H1 (cell line): ENCODE measurements around the gene PDP2. TPM values are rescaled to one million over a fixed set of nuclear protein-coding genes. Genes with fewer than 3 reads are reported as not detected.

ENCODE experiments used
- CTCF ChIA-PET: fragments of 300-600 bp; sonication (Branson Sonifier 250); formaldehyde crosslinking; loops from one replicate; lab custom pipeline; 2021; ENCODE audit not compliant: partially characterized antibody; lab: Charles Lee
- POLR2A ChIA-PET: fragments of 300-600 bp; sonication (Branson Sonifier 250); formaldehyde crosslinking; loops from one replicate; lab custom pipeline; 2021; ENCODE audit warnings: inconsistent platforms; ENCODE audit not compliant: partially characterized antibody; lab: Charles Lee
- DNase-seq, 2 experiments: peaks; one replicate each; pipeline versions ENCODE4 v3.0.0 to v3.0.0-alpha.2; 2010 to 2022; ENCODE audit warnings: low spot score in 2 of 2, low read depth in 1 of 2, mixed read lengths in 1 of 2
- FAIRE-seq: peaks from 2 replicates; lab custom pipeline; 2011; peaks lifted over from hg19 to GRCh38; lab: Jason Lieb, UNC
- H2AFZ ChIP-seq: 2 replicates; pipeline ENCODE4 v1.8.1; 2012; ENCODE audit warnings: low read length, inconsistent platforms
- H2AK5ac ChIP-seq: 2 replicates; pipeline ENCODE4 v1.6.1; 2013; ENCODE audit warnings: low read depth, low read length
- H2BK120ac ChIP-seq: replicated peaks from 2 replicates; pipeline ENCODE3; 2013; ENCODE audit warnings: low read depth, low read length, inconsistent platforms
- H2BK12ac ChIP-seq: 2 replicates; pipeline ENCODE4 v1.6.1; 2013; ENCODE audit warnings: low read depth, low read length
- H2BK15ac ChIP-seq: 2 replicates; pipeline ENCODE4 v1.6.1; 2013; ENCODE audit warnings: low read length
- H2BK20ac ChIP-seq: 2 replicates; pipeline ENCODE4 v1.6.1; 2013; ENCODE audit warnings: low read length
- H2BK5ac ChIP-seq: 2 replicates; pipeline ENCODE4 v1.6.1; 2013; ENCODE audit warnings: low read depth, low read length
- H3K14ac ChIP-seq: 2 replicates; pipeline ENCODE4 v1.6.1; 2013; ENCODE audit warnings: inconsistent platforms; ENCODE audit not compliant: insufficient read length
- H3K18ac ChIP-seq: 2 replicates; pipeline ENCODE4 v1.6.1; 2013; ENCODE audit warnings: low read length; ENCODE audit errors: extremely low read depth
- H3K23ac ChIP-seq: 2 replicates; pipeline ENCODE4 v1.6.1; 2013; ENCODE audit warnings: inconsistent platforms; ENCODE audit not compliant: insufficient read length
- H3K23me2 ChIP-seq: 2 replicates; pipeline ENCODE4 v1.6.1; 2013; ENCODE audit warnings: low read depth, low read length
- H3K27ac ChIP-seq: 2 replicates; pipeline ENCODE4 v1.6.1; 2011; ENCODE audit warnings: low read depth, low read length, inconsistent platforms
- H3K27me3 ChIP-seq, 4 experiments: replicated peaks in 1 of 4; 1 replicate in 1 of 4; 2 replicates in 3 of 4; pipeline versions ENCODE4 v1.6.1 to v1.8.1; 2011 to 2013; ENCODE audit warnings: low read length in 3 of 4, mild to moderate bottlenecking in 3 of 4, inconsistent platforms in 2 of 4, mixed read lengths in 2 of 4, moderate library complexity in 1 of 4; ENCODE audit not compliant: control insufficient read depth in 3 of 4, insufficient read depth in 3 of 4; ENCODE audit errors: extremely low read depth in 1 of 4
- H3K36me3 ChIP-seq, 4 experiments: 2 replicates each; pipeline versions ENCODE4 v1.6.1 to v1.8.1; 2011 to 2013; ENCODE audit warnings: mild to moderate bottlenecking in 4 of 4, low read length in 3 of 4, moderate library complexity in 2 of 4, control low read depth in 1 of 4, inconsistent platforms in 1 of 4; ENCODE audit not compliant: insufficient read depth in 4 of 4, control insufficient read depth in 2 of 4
- H3K4ac ChIP-seq: replicated peaks from 2 replicates; pipeline ENCODE3; 2013; ENCODE audit warnings: low read length, low read depth, mixed read lengths, inconsistent platforms; ENCODE audit not compliant: insufficient read length
- H3K4me1 ChIP-seq, 4 experiments: replicated peaks in 1 of 4; 1 replicate in 1 of 4; 2 replicates in 3 of 4; pipeline versions ENCODE4 v1.6.1 to v1.8.1; 2011 to 2013; ENCODE audit warnings: low read length in 3 of 4, inconsistent platforms in 2 of 4, mixed read lengths in 1 of 4; ENCODE audit not compliant: insufficient read depth in 4 of 4, control insufficient read depth in 3 of 4
- H3K4me2 ChIP-seq, 2 experiments: 2 replicates each; pipeline versions ENCODE4 v1.6.1 to v1.8.1; 2011 to 2013; ENCODE audit warnings: low read depth in 2 of 2, low read length in 2 of 2, control low read depth in 1 of 2, inconsistent platforms in 1 of 2, mild to moderate bottlenecking in 1 of 2; ENCODE audit not compliant: insufficient read depth in 1 of 2
- H3K4me3 ChIP-seq, 4 experiments: fragments of 200-600, 300-600 bp in 1 of 4; sonication (generic), shearing (Covaris generic), sonication (Bioruptor Twin) in 1 of 4; 2 replicates each; pipeline versions ENCODE4 v1.5.1 to v1.8.1; 2011 to 2016; ENCODE audit warnings: low read length in 4 of 4, low read depth in 3 of 4, control low read depth in 2 of 4, inconsistent platforms in 2 of 4, mild to moderate bottlenecking in 2 of 4, mixed read lengths in 1 of 4, moderate library complexity in 1 of 4; ENCODE audit not compliant: insufficient read depth in 2 of 4; ENCODE audit errors: extremely low read depth in 1 of 4
- H3K56ac ChIP-seq: replicated peaks from 2 replicates; pipeline ENCODE3; 2013; ENCODE audit warnings: low read depth, mild to moderate bottlenecking, mixed read lengths, low read length, inconsistent platforms; ENCODE audit not compliant: insufficient read length
- H3K79me1 ChIP-seq: 2 replicates; pipeline ENCODE4 v1.6.1; 2013; ENCODE audit warnings: low read depth, low read length, control low read depth
- H3K79me2 ChIP-seq, 2 experiments: 2 replicates each; pipeline versions ENCODE4 v1.6.1 to v1.8.1; 2012 to 2013; ENCODE audit warnings: low read length in 2 of 2, mild to moderate bottlenecking in 2 of 2, inconsistent platforms in 1 of 2; ENCODE audit not compliant: insufficient read depth in 2 of 2, control insufficient read depth in 1 of 2
- H3K9ac ChIP-seq, 4 experiments: replicated peaks in 1 of 4; 1 replicate in 1 of 4; 2 replicates in 3 of 4; pipeline versions ENCODE4 v1.6.1 to v1.8.1; 2011 to 2013; ENCODE audit warnings: low read depth in 3 of 4, low read length in 3 of 4, control low read depth in 2 of 4, mild to moderate bottlenecking in 2 of 4, moderate library complexity in 2 of 4, inconsistent platforms in 1 of 4; ENCODE audit errors: extremely low read depth in 1 of 4
- H3K9me3 ChIP-seq, 2 experiments: 2 replicates each; pipeline versions ENCODE4 v1.6.1 to v1.8.1; 2012 to 2013; ENCODE audit warnings: mild to moderate bottlenecking in 2 of 2, moderate library complexity in 2 of 2, control low read depth in 1 of 2, inconsistent platforms in 1 of 2, low read depth in 1 of 2, low read length in 1 of 2, mixed read lengths in 1 of 2; ENCODE audit not compliant: insufficient read depth in 2 of 2
- H4K20me1 ChIP-seq, 2 experiments: replicated peaks in 1 of 2; 2 replicates each; pipeline versions ENCODE3 to v1.8.1; 2011 to 2013; ENCODE audit warnings: inconsistent platforms in 2 of 2, low read length in 2 of 2, mild to moderate bottlenecking in 1 of 2; ENCODE audit not compliant: insufficient read depth in 2 of 2, control insufficient read depth in 1 of 2
- H4K5ac ChIP-seq: 2 replicates; pipeline ENCODE4 v1.6.1; 2013; ENCODE audit warnings: low read length, low read depth, mixed read lengths, inconsistent platforms; ENCODE audit not compliant: insufficient read length
- H4K8ac ChIP-seq: 2 replicates; pipeline ENCODE4 v1.8.0; 2013; ENCODE audit warnings: mild to moderate bottlenecking, moderate library complexity, low read length, inconsistent platforms; ENCODE audit not compliant: insufficient read depth; ENCODE audit errors: extremely low read depth
- H4K91ac ChIP-seq: replicated peaks from 2 replicates; pipeline ENCODE3; 2013; ENCODE audit warnings: low read length, mixed read lengths, inconsistent platforms; ENCODE audit not compliant: insufficient read length
- CEBPB ChIP-seq: IDR thresholded peaks from 2 replicates; pipeline ENCODE4 v1.6.1; 2012; ENCODE audit warnings: low read depth, low read length
- MAX ChIP-seq: IDR thresholded peaks from 2 replicates; pipeline ENCODE4 v1.6.1; 2012; ENCODE audit warnings: inconsistent platforms
- POLR2AphosphoS5 ChIP-seq: IDR thresholded peaks from 2 replicates; pipeline ENCODE4 v1.6.1; 2011; ENCODE audit warnings: low read depth, low read length
- RAD21 ChIP-seq, 2 experiments: IDR thresholded peaks in 1 of 2; conservative IDR thresholded peaks in 1 of 2; 2 replicates each; pipeline ENCODE4 v1.6.1; 2011; ENCODE audit warnings: low read depth in 2 of 2, low read length in 2 of 2, improper control_type of control experiment in 1 of 2, inconsistent platforms in 1 of 2, mild to moderate bottlenecking in 1 of 2, moderate library complexity in 1 of 2
- SIN3A ChIP-seq, 2 experiments: IDR thresholded peaks in 1 of 2; conservative IDR thresholded peaks in 1 of 2; 2 replicates each; pipeline ENCODE4 v1.6.1; 2011 to 2012; ENCODE audit warnings: low read length in 2 of 2, improper control_type of control experiment in 1 of 2, low read depth in 1 of 2, mild to moderate bottlenecking in 1 of 2
- TAF7 ChIP-seq: optimal IDR thresholded peaks from 2 replicates; pipeline ENCODE3; 2011; ENCODE audit warnings: low read depth, mild to moderate bottlenecking, inconsistent platforms, low read length, moderate library complexity, borderline replicate concordance
- TCF12 ChIP-seq: IDR thresholded peaks from 2 replicates; pipeline ENCODE4 v1.6.1; 2011; ENCODE audit warnings: low read depth, mild to moderate bottlenecking, low read length
- TEAD4 ChIP-seq: IDR thresholded peaks from 2 replicates; pipeline ENCODE4 v1.6.1; 2012; ENCODE audit warnings: low read depth, low read length, inconsistent platforms, mixed read lengths
- YY1 ChIP-seq: IDR thresholded peaks from 2 replicates; pipeline ENCODE4 v1.6.1; 2011; ENCODE audit warnings: low read depth, mild to moderate bottlenecking, low read length
- WGBS, 2 experiments: shearing (Covaris generic) in 1 of 2; methylation state at CpG; one replicate each; pipeline versions ENCODE4 v1.1.6 to v1.1.7; 2013 to 2015; ENCODE audit warnings: low lambda C conversion rate in 2 of 2, mixed read lengths in 2 of 2, inconsistent platforms in 1 of 2, low coverage in 1 of 2, missing lambda C conversion rate in 1 of 2; ENCODE audit not compliant: insufficient replicate concordance in 2 of 2, insufficient coverage in 1 of 2, insufficient read length in 1 of 2; ENCODE audit errors: extremely low coverage in 1 of 2, missing lambda C conversion rate in 1 of 2; 5-methylcytosine and 5-hydroxymethylcytosine counted together
- polyA plus RNA-seq, 7 experiments: library from polyadenylated mRNA; depleted of rRNA in 3 of 7; stranded (reverse) in 5 of 7; unstranded in 2 of 7; fragments of >200 nt in 5 of 7; fragments of 200-250 nt in 2 of 7; gene quantifications; 1 replicate in 5 of 7; 2 replicates in 1 of 7; 4 replicates in 1 of 7; pipeline versions ENCODE4 v1.2.1 to v1.2.3, GENCODE V29; 2011 to 2013; ENCODE audit warnings: missing spikeins in 2 of 7, mixed read lengths in 2 of 7
- total RNA-seq: library from RNA; stranded (reverse); fragmentation: NEBNext Ultra II Directional; extraction: Animal tissue kit (Norgen Biotek cat#: 25700); gene quantifications from 2 replicates; pipeline ENCODE4 v1.2.1, GENCODE V29; 2021

PDP2 gene
- total and polyA plus RNA-seq, 2 of the 8 experiments (the other 6 are each of a cell fraction or from before 2014, with no cell fraction given), result 11.7 to 36.5 TPM

- no peak for FAIRE-seq
- Histone ChIP-seq H4K8ac (peak overlapping the region; percentile 22; the same call in 1 of the 2 replicates), H3K4ac (no peak overlapping the region), H3K9ac (no peak overlapping the region), H2BK5ac (no peak overlapping the region), H3K79me1 (peaks cover 2% of the 10 kb centered on the region; the same call in 1 of the 2 replicates), H3K14ac (no peak overlapping the region), H3K18ac (no peak overlapping the region), H3K79me2 (no peaks in the 10 kb centered on the region), H2AK5ac (no peak overlapping the region), H2BK120ac (no peak overlapping the region), H3K27me3 (peaks cover 14 to 45% (median 37%) of the 10 kb centered on the region in 4 experiments; a peak in 6 of 7 replicates), H4K91ac (no peak overlapping the region), H2AFZ (no peak overlapping the region), H2BK12ac (no peak overlapping the region), H2BK20ac (no peak overlapping the region), H3K23me2 (peaks cover 4% of the 10 kb centered on the region; the same call in 1 of the 2 replicates), H3K23ac (no peak overlapping the region), H4K20me1 (no peaks in the 10 kb centered on the region), H3K4me3 (peak overlapping the region; percentile 28 to 67 (median 40)), H4K5ac (no peak overlapping the region), H3K9me3 (no peaks in the 10 kb centered on the region), H3K36me3 (no peaks in the 10 kb centered on the region), H3K4me1 (peaks cover 0 to 8% (median under 1%) of the 10 kb centered on the region in 4 experiments; a peak in 4 of 7 replicates), H3K27ac (no peak overlapping the region), H3K56ac (no peak overlapping the region), H2BK15ac (no peak overlapping the region; the same call in 1 of the 2 replicates), H3K4me2 (peak overlapping the region; percentile 40 to 89)
- CTCF ChIA-PET, result interaction anchor here (0.7 to 27.5 kb wide), 6 partner anchors 21 to 274 kb away, joined by 3 to 1009 read pairs (median 4); partner anchors contain the start of genes CDH16 and PDP2
- peak in 1 of 2 experiments; percentile 88 for DNase-seq
- POLR2A ChIA-PET, result interaction anchor here (1.4 kb wide), 1 partner anchor 13 kb away, joined by 5 read pairs; no protein-coding TSS in a partner anchor
- WGBS, 2 experiments, result 11% methylated on average over 53 of the region's 72 CpGs; no CpG with 5 or more reads in 1 of the 2 experiments
- TF ChIP-seq MAX, result peak; percentile 41; the same call in 1 of the 2 replicates
- TF ChIP-seq TEAD4, result peak; percentile 18; the same call in 1 of the 2 replicates
- TF ChIP-seq RAD21 (IDR thresholded peaks at IDR 0.05 in 1 of 2, conservative IDR thresholded peaks at IDR 0.05 in 1 of 2; ENCODE audit: low read depth in 2 of 2, low read length in 2 of 2), result peak in 1 of 2 experiments; percentile 61; a peak in 3 of 4 replicates
- TF ChIP-seq CEBPB, result no peak
- peak; percentile 43 for TF ChIP-seq TAF7
- no peak for TF ChIP-seq YY1
- no peak for TF ChIP-seq POLR2AphosphoS5
- TF ChIP-seq TCF12, result no peak
- 0 out of 4 replicates have a peak, but pooled peaks of 1 of the 2 experiments have one; percentile 63 for TF ChIP-seq SIN3A (conservative IDR thresholded peaks at IDR 0.05 in 1 of 2, IDR thresholded peaks at IDR 0.05 in 1 of 2; ENCODE audit: low read depth in 1 of 2, low read length in 2 of 2)
Measured at GRCh38 chr16:66924527-66925321, 44.4 kb downstream of the PDP2 start.
